Ecto neural progenitor cell (in vitro differentiated cells): ENCODE measurements around the gene GXYLT2.

Source experiments
- DNase-seq: peaks from one replicate; pipeline ENCODE4 v3.0.0-alpha.2; 2018; ENCODE audit warnings: low spot score

GXYLT2 gene

GRCh38 chr3:73018790-73019441 lies 131.1 kb downstream of the GXYLT2 start:
- no peak for DNase-seq

- DNase-seq = no peak
These were observed 133.5 kb downstream of the GXYLT2 start for GRCh38 chr3:73021301-73021835.

- no peak for DNase-seq
These were observed 137.0 kb downstream of the GXYLT2 start for GRCh38 chr3:73024836-73025235.

- no peak for DNase-seq
These were observed 138.4 kb downstream of the GXYLT2 start for GRCh38 chr3:73026111-73026759.
